Measurements from ENCODE around the gene HNRNPH3.
A peak's percentile ranks its signal among the peaks of the same experiment; 100 is the strongest.
"Not testable (repeated sequence)": the region's sequence is repeated elsewhere in the genome, so short reads cannot be mapped to it uniquely, and the experiment has no call there.

The HNRNPH3 gene

GRCh38 chr10:68331455-68332258 is at the start of gene HNRNPH3:
HNRNPH3 (plus strand) TSS chr10:68332064; CDS start chr10:68337222, 5,158 bp downstream.
- FAIRE-seq (peak; percentile 93), DNase-seq (ENCODE audit: insufficient read length, low spot score) (peak; percentile 74)

- FAIRE-seq, result no peak
- no peak for DNase-seq (ENCODE audit: insufficient read length, low spot score)
These were observed 47.5 kb upstream of the HNRNPH3 start for GRCh38 chr10:68284062-68285001.

- FAIRE-seq (no peak), DNase-seq (ENCODE audit: insufficient read length, low spot score) (no peak)
These were observed 43.1 kb upstream of the HNRNPH3 start for GRCh38 chr10:68288717-68289116.

GRCh38 chr10:68290736-68291135 is 41.1 kb upstream of the HNRNPH3 start:
- DNase-seq (ENCODE audit: insufficient read length, low spot score), result no peak
- no peak for FAIRE-seq

GRCh38 chr10:68296843-68297663 is 34.8 kb upstream of the HNRNPH3 start:
- DNase-seq (ENCODE audit: insufficient read length, low spot score), result no peak
- FAIRE-seq, result no peak

- DNase-seq (ENCODE audit: insufficient read length, low spot score), result no peak
- FAIRE-seq, result no peak
These were observed 30.6 kb upstream of the HNRNPH3 start for GRCh38 chr10:68301301-68301700.

- DNase-seq (ENCODE audit: insufficient read length, low spot score) (no peak), FAIRE-seq (peak; percentile 68)
These were observed 29.9 kb upstream of the HNRNPH3 start for GRCh38 chr10:68301790-68302502.

- no peak for FAIRE-seq
These were observed 29.4 kb upstream of the HNRNPH3 start for GRCh38 chr10:68302503-68302823.

GRCh38 chr10:68302871-68303270 is 29.0 kb upstream of the HNRNPH3 start:
- no peak for FAIRE-seq

More at GRCh38 chr10:68302503-68302823, 29.4 kb upstream of the HNRNPH3 start:
- no peak for DNase-seq (ENCODE audit: insufficient read length, low spot score)

GRCh38 chr10:68303849-68304412 is 27.9 kb upstream of the HNRNPH3 start:
- no peak for DNase-seq (ENCODE audit: insufficient read length, low spot score)
- no peak for FAIRE-seq

More at GRCh38 chr10:68302871-68303270, 29.0 kb upstream of the HNRNPH3 start:
- DNase-seq (ENCODE audit: insufficient read length, low spot score), result no peak

GRCh38 chr10:68305854-68306253 is 26.0 kb upstream of the HNRNPH3 start:
- FAIRE-seq (no peak), DNase-seq (ENCODE audit: insufficient read length, low spot score) (no peak)

GRCh38 chr10:68310531-68310930 is 21.3 kb upstream of the HNRNPH3 start:
- FAIRE-seq (no peak), DNase-seq (ENCODE audit: insufficient read length, low spot score) (no peak)

GRCh38 chr10:68314930-68315329 is 16.9 kb upstream of the HNRNPH3 start:
- not testable (repeated sequence) for FAIRE-seq; DNase-seq (ENCODE audit: insufficient read length, low spot score)

- DNase-seq (ENCODE audit: insufficient read length, low spot score) (no peak), FAIRE-seq (no peak)
These were observed 16.3 kb upstream of the HNRNPH3 start for GRCh38 chr10:68315582-68315981.

GRCh38 chr10:68318331-68319059 is 13.4 kb upstream of the HNRNPH3 start:
- DNase-seq (ENCODE audit: insufficient read length, low spot score) (no peak), FAIRE-seq (no peak)

GRCh38 chr10:68324396-68324795 is 7.5 kb upstream of the HNRNPH3 start:
- DNase-seq (ENCODE audit: insufficient read length, low spot score); FAIRE-seq: not testable (repeated sequence)

- no peak for DNase-seq (ENCODE audit: insufficient read length, low spot score)
- FAIRE-seq, result no peak
These were observed 3.7 kb upstream of the HNRNPH3 start for GRCh38 chr10:68327889-68328786.

GRCh38 chr10:68329506-68329861 is 2.4 kb upstream of the HNRNPH3 start:
- FAIRE-seq (no peak), DNase-seq (ENCODE audit: insufficient read length, low spot score) (no peak)

Measured in GM19239 (cell line).